HEK293 (cell line): Measurements from ENCODE around the gene SLC6A11.

ENCODE experiments used
- CTCF ChIP-seq: fragments of 450-650 bp; formaldehyde crosslinking; IDR thresholded peaks from 2 replicates; pipeline ENCODE4 v1.5.1; 2016; ENCODE audit warnings: missing biosample characterization, missing genetic modification characterization
- GLI2 ChIP-seq: fragments of 450-650 bp; formaldehyde crosslinking; IDR thresholded peaks from 2 replicates; pipeline ENCODE4; 2017; ENCODE audit warnings: missing biosample characterization, missing genetic modification characterization, low read depth, borderline replicate concordance
- TCF7L2 ChIP-seq: IDR thresholded peaks from 2 replicates; pipeline ENCODE4 v1.6.1; 2011; ENCODE audit warnings: low read depth, mild to moderate bottlenecking, inconsistent platforms, low read length, moderate library complexity, borderline replicate concordance
- YY1 ChIP-seq: fragments of 450-650 bp; formaldehyde crosslinking; IDR thresholded peaks from 2 replicates; pipeline ENCODE4 v1.5.1; 2018; ENCODE audit warnings: missing biosample characterization, missing genetic modification characterization
- ZBTB1 ChIP-seq: fragments of 450-650 bp; formaldehyde crosslinking; IDR thresholded peaks from 2 replicates; pipeline ENCODE4 v1.5.1; 2016; ENCODE audit warnings: missing biosample characterization, missing genetic modification characterization
- ZNF280C ChIP-seq: fragments of 450-650 bp; formaldehyde crosslinking; IDR thresholded peaks from 2 replicates; pipeline ENCODE4 v1.5.1; 2016; ENCODE audit warnings: missing biosample characterization, missing genetic modification characterization

- no peak for TF ChIP-seq ZBTB1 (tag by site-specific recombination)
- no peak for TF ChIP-seq CTCF (tag by site-specific recombination)
- TF ChIP-seq GLI2 (tag by site-specific recombination) = no peak
- no peak for TF ChIP-seq YY1 (tag by site-specific recombination)
- TF ChIP-seq TCF7L2 = no peak
- no peak for TF ChIP-seq ZNF280C (tag by site-specific recombination)
Measured at GRCh38 chr3:10962481-10963036, 146.5 kb downstream of the SLC6A11 start.
